Activated CD4-positive, alpha-beta T cell treated with anti-CD3 and anti-CD28 coated beads, Interleukin-2, amount 50 U/mL, for 16 hours (primary cell): ENCODE data around the gene BPIFB6.
A peak's percentile ranks its signal among the peaks of the same experiment; 100 is the strongest.

ENCODE experiments used
- DNase-seq: peaks from one replicate; pipeline ENCODE4 v3.0.0-alpha.2; 2020

Gene BPIFB6

GRCh38 chr20:33064572-33065287 lies 33.3 kb downstream of the BPIFB6 start:
- DNase-seq, result no peak

- no peak for DNase-seq
Measured at GRCh38 chr20:33065785-33066184, 34.3 kb downstream of the BPIFB6 start.

GRCh38 chr20:33067806-33068205 lies 36.4 kb downstream of the BPIFB6 start:
- no peak for DNase-seq

GRCh38 chr20:33068251-33068939 lies 36.9 kb downstream of the BPIFB6 start:
- DNase-seq, result no peak

- DNase-seq, result no peak
Measured at GRCh38 chr20:33069673-33070072, 38.2 kb downstream of the BPIFB6 start.

- no peak for DNase-seq
Measured at GRCh38 chr20:33070111-33071053, 38.9 kb downstream of the BPIFB6 start.

GRCh38 chr20:33071198-33071597 lies 39.8 kb downstream of the BPIFB6 start:
- no peak for DNase-seq

GRCh38 chr20:33072362-33072761 lies 40.9 kb downstream of the BPIFB6 start:
- no peak for DNase-seq

- DNase-seq, result no peak
Measured at GRCh38 chr20:33072813-33073212, 41.4 kb downstream of the BPIFB6 start.

GRCh38 chr20:33074675-33075074 lies 43.2 kb downstream of the BPIFB6 start:
- no peak for DNase-seq

- no peak for DNase-seq
Measured at GRCh38 chr20:33075281-33075680, 43.8 kb downstream of the BPIFB6 start.

GRCh38 chr20:33076662-33077372 lies 45.4 kb downstream of the BPIFB6 start:
- peak; percentile 8 for DNase-seq

- DNase-seq, result no peak
Measured at GRCh38 chr20:33079259-33079658, 47.8 kb downstream of the BPIFB6 start, which contains the start of gene BPIFB4. TSS of gene BPIFB4 (plus strand) at chr20:33079643. CDS start at chr20:33081527, 1,884 bp downstream.

- no peak for DNase-seq
Measured at GRCh38 chr20:33081411-33082154, 50.1 kb downstream of the BPIFB6 start.

GRCh38 chr20:33082546-33082945 lies 51.1 kb downstream of the BPIFB6 start:
- no peak for DNase-seq

- no peak for DNase-seq
Measured at GRCh38 chr20:33083544-33084340, 52.3 kb downstream of the BPIFB6 start.

GRCh38 chr20:33084722-33085121 lies 53.3 kb downstream of the BPIFB6 start:
- no peak for DNase-seq

GRCh38 chr20:33086052-33086722 lies 54.7 kb downstream of the BPIFB6 start:
- DNase-seq, result no peak

- no peak for DNase-seq
Measured at GRCh38 chr20:33091147-33091546, 59.7 kb downstream of the BPIFB6 start.

GRCh38 chr20:33091693-33092092 lies 60.2 kb downstream of the BPIFB6 start:
- DNase-seq, result no peak
